AG04449 (cell line): ENCODE results near the gene ZFP28.
A peak's percentile ranks its signal among the peaks of the same experiment; 100 is the strongest.

Experiments
- CTCF ChIA-PET: fragments of 350-600 bp; formaldehyde crosslinking; extraction: SDS; loops from one replicate; lab custom pipeline; 2021; ENCODE audit warnings: antibody characterized with exemption; lab: Yijun Ruan, JAX
- POLR2A ChIA-PET: fragments of 400-600, 350-600 bp; formaldehyde crosslinking; extraction: SDS; loops from one replicate; lab custom pipeline; 2020; ENCODE audit warnings: antibody characterized with exemption, inconsistent platforms; lab: Yijun Ruan, JAX
- DNase-seq: peaks from one replicate; pipeline ENCODE4 v3.0.0-alpha.2; 2010; ENCODE audit warnings: low read depth, low spot score
- H3K4me3 ChIP-seq: 2 replicates; pipeline ENCODE4 v1.5.1; 2011; ENCODE audit warnings: low read depth, mild to moderate bottlenecking, control low read depth, low read length
- TF ChIP-seq, protein P1 (sequence below): IDR thresholded peaks from one replicate; pipeline ENCODE4 v1.5.1; 2011; ENCODE audit warnings: mild to moderate bottlenecking, moderate library complexity, low read length, control low read depth, inconsistent platforms; ENCODE audit not compliant: insufficient read depth; ENCODE audit errors: missing control alignments

Gene ZFP28

DNA sequence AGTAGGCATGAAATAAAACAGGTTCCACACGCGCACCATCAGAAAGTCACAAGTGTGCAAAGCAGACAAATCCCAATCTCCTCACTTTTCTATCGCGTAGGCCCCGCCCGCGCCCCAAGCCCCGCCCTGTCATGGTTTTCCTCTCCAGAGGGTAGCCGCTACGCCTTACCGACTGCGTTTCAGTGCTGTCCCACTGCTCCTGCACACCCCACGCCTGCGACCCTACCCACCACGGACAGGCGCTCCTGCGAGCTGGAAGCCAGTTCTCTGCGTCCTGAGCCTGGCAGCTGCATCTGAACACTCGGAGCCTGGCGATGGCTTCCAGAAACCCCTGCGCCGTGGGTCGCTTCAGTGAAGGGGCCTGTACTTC lies 28.1 kb downstream of the ZFP28 start:
- DNase-seq = no peak
- ChIA-PET POLR2A (no interaction called here), CTCF (no interaction called here)
- TF ChIP-seq, protein P1, sequence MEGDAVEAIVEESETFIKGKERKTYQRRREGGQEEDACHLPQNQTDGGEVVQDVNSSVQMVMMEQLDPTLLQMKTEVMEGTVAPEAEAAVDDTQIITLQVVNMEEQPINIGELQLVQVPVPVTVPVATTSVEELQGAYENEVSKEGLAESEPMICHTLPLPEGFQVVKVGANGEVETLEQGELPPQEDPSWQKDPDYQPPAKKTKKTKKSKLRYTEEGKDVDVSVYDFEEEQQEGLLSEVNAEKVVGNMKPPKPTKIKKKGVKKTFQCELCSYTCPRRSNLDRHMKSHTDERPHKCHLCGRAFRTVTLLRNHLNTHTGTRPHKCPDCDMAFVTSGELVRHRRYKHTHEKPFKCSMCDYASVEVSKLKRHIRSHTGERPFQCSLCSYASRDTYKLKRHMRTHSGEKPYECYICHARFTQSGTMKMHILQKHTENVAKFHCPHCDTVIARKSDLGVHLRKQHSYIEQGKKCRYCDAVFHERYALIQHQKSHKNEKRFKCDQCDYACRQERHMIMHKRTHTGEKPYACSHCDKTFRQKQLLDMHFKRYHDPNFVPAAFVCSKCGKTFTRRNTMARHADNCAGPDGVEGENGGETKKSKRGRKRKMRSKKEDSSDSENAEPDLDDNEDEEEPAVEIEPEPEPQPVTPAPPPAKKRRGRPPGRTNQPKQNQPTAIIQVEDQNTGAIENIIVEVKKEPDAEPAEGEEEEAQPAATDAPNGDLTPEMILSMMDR = no peak
- H3K4me3 ChIP-seq = peak overlapping the region; percentile 97

DNA sequence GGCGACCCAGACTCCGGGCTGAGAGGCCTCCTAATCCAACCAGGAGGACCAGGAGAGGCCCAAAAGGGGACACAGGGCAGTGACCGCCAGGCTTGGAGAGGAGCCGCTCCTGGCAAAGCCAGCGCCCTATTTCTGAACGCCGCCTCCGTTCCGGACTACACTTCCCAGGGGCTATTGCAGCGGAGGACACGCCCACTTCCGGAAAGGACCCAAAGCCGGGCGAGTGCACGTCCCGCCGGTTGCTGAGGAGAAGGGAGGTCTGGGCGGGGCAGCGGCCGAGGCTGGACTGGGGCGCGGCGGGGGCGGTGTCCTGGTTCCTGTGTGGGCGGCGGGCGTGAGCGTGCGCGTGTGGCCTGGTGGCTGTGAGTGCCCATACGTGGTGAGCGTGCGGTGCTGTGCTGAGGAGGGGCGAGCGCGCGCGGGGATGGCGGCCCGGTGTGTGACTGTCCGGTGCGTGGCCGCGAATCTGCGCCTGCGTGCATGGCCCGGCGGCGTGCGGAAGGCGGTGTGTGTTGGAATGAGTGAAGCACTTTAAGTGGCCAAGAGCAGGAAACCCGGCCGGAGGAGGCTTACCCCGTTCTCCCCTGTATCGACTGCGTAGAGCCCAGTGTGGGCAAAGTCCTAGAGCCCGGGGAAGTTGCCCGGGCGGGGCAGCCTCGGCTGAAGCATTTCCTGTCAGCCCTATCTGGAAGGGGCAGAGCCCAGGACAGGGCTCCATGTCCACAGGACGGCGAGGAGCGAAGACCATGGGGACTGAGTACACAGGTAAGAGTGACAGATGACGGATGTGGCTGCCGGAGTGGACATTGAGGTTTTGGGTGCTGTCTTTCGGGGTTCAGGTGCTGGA lies 28.7 kb downstream of the ZFP28 start, which contains the start of gene ZNF470:
TSS of gene ZNF470 (plus strand) at position 195 of the 847 bp plus-strand sequence. CDS start 2,844 bp downstream, outside the sequence.
- TF ChIP-seq, protein P1 = no peak
- peak; percentile 51 for DNase-seq
- peak within 1 kb of the TSS; percentile 97 for H3K4me3 ChIP-seq
- ChIA-PET POLR2A (no interaction called here), CTCF (no interaction called here)

DNA sequence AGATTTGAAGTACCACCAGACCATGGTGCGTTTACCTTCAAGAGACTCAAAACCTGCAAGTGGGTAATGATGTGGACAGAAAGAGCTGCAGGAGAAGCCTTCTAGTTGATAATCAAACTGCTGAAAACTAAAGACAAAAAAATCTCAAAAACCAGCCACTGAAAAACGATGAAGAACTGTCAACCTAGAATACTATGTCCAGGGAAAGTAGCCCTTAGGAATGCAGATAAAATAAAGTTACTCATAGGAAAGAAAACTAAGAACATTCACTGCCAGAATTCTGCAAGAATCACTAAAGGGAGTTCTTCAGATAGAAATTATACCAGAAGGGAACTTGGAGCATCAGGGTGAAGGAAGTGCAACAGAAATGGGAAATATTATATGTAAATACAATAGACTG lies 33.8 kb downstream of the ZFP28 start:
- ChIA-PET CTCF (no interaction called here), POLR2A (no interaction called here)
- no peak for DNase-seq
- H3K4me3 ChIP-seq = no peak overlapping the region
- TF ChIP-seq, protein P1 = no peak

DNA sequence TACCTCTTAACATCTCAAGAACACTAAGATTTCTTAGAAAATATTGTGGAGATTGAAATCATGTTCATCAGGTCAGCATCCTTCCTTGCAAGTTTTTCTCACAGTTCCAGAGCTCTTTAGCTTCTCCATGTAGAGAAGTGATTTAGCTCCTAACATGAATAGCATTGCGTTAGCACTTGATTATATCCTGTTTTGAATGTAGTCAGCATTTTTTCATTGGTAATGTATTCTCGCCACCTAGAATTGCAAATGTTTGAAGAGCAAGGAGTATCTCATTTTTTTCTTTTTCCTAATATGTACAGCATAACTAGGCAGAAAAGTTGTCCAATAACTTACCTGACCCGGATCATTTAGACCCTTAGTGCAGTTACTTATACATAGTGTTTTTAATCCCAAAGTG lies 35.2 kb downstream of the ZFP28 start:
- no peak overlapping the region for H3K4me3 ChIP-seq
- TF ChIP-seq, protein P1 = no peak
- ChIA-PET POLR2A (no interaction called here), CTCF (no interaction called here)
- no peak for DNase-seq

DNA sequence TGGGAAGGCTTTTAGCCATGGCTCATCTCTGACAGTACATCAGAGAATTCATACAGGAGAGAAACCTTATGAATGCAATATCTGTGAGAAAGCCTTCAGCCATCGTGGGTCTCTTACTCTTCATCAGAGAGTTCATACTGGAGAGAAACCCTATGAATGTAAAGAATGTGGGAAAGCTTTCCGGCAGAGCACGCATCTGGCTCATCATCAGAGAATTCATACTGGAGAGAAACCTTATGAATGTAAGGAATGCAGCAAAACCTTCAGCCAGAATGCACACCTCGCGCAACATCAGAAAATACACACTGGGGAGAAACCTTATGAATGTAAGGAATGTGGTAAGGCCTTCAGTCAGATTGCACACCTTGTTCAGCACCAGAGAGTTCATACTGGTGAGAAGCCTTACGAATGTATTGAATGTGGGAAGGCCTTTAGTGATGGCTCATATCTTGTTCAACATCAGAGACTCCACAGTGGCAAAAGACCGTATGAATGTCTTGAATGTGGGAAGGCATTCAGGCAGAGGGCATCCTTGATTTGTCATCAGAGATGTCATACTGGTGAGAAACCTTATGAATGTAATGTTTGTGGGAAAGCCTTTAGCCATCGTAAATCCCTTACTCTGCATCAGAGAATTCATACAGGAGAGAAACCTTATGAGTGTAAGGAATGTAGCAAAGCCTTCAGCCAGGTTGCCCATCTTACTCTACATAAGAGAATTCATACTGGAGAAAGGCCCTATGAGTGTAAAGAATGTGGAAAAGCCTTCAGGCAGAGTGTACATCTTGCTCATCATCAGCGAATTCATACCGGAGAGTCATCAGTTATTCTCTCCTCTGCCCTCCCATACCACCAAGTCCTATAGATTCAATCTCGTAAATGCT lies 39.2 kb downstream of the ZFP28 start:
- no peak overlapping the region for H3K4me3 ChIP-seq
- ChIA-PET POLR2A (no interaction called here), CTCF (no interaction called here)
- TF ChIP-seq, protein P1 = no peak
- DNase-seq = no peak

DNA sequence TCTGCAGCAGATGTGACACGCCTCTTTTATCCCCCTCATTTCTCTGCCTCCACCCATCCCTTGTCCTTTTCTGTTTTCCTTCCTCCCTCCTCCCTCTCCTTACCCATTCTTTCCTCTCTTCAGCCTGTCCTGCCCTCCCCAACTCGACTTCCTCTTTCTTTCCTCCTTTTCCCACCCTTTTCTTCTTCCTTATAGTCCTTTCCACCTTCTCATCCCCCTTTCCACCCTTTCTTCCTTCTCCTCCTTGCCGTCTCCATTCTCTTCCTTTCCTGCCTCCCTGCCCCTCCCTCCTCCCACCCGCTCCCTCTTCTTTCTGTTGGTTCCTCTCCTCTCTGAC lies 55.7 kb downstream of the ZFP28 start:
- POLR2A ChIA-PET = no interaction called here
- CTCF ChIA-PET = no interaction called here
- DNase-seq = no peak
- peak overlapping the region; percentile 89; the same call in 1 of the 2 replicates for H3K4me3 ChIP-seq
- TF ChIP-seq, protein P1 = no peak
